IMR-90 (cell line): ENCODE measurements around the gene NKAIN4. TPM values are rescaled to one million over a fixed set of nuclear protein-coding genes. Genes with fewer than 3 reads are reported as not detected.

ENCODE experiments used
- ATAC-seq: fragments of 200-7000 bp; cut with Tn5 transposase; 2 replicates; pipeline ENCODE4 v1.9.1; 2020; ENCODE audit warnings: low read depth, mild to moderate bottlenecking, moderate library complexity
- BruUV-seq: library from RNA; stranded (reverse); fragments of 400-500 nt; replicated peaks from 2 replicates; lab custom pipeline; 2021; lab: Mats Ljungman, UMichigan
- CTCF ChIA-PET: fragments of 300-600 bp; formaldehyde crosslinking; extraction: SDS; loops from one replicate; lab custom pipeline; 2021; ENCODE audit warnings: antibody characterized with exemption; lab: Yijun Ruan, JAX
- POLR2A ChIA-PET: fragments of 300-600 bp; sonication (Branson Sonifier 250); formaldehyde crosslinking; loops from one replicate; lab custom pipeline; 2022; ENCODE audit warnings: antibody characterized with exemption; ENCODE audit not compliant: unreplicated experiment; lab: Charles Lee
- DNase-seq: peaks from one replicate; pipeline ENCODE4 v3.0.0; 2013
- H2AFZ ChIP-seq: replicated peaks from 2 replicates; pipeline ENCODE3; 2013; ENCODE audit warnings: low read length, mild to moderate bottlenecking; ENCODE audit not compliant: poor library complexity
- H2AK5ac ChIP-seq: 2 replicates; pipeline ENCODE4 v1.6.1; 2013; ENCODE audit warnings: low read depth, low read length, inconsistent platforms
- H2AK9ac ChIP-seq: replicated peaks from 2 replicates; pipeline ENCODE3; 2013; ENCODE audit warnings: mild to moderate bottlenecking, low read depth, low read length, moderate library complexity; ENCODE audit not compliant: poor library complexity
- H2BK120ac ChIP-seq: 2 replicates; pipeline ENCODE4 v1.6.1; 2013; ENCODE audit warnings: low read depth, low read length, inconsistent platforms
- H2BK15ac ChIP-seq: 3 replicates; pipeline ENCODE4 v1.6.1; 2013; ENCODE audit warnings: low read depth, low read length, inconsistent platforms
- H2BK20ac ChIP-seq: 2 replicates; pipeline ENCODE4 v1.6.1; 2013; ENCODE audit warnings: low read depth, mild to moderate bottlenecking, inconsistent platforms, low read length, moderate library complexity
- H2BK5ac ChIP-seq: 2 replicates; pipeline ENCODE4 v1.6.1; 2013; ENCODE audit warnings: mild to moderate bottlenecking, low read depth, low read length, inconsistent platforms; ENCODE audit not compliant: poor library complexity, severe bottlenecking
- H3K14ac ChIP-seq: replicated peaks from 2 replicates; pipeline ENCODE4 v1.6.1; 2013; ENCODE audit warnings: low read depth, low read length, inconsistent platforms
- H3K18ac ChIP-seq: 2 replicates; pipeline ENCODE4 v1.6.1; 2013; ENCODE audit warnings: low read depth, low read length, control low read depth
- H3K23ac ChIP-seq: 2 replicates; pipeline ENCODE4 v1.6.1; 2013; ENCODE audit warnings: low read depth, low read length, inconsistent platforms
- H3K27ac ChIP-seq: 2 replicates; pipeline ENCODE4 v1.5.1; 2013; ENCODE audit warnings: mild to moderate bottlenecking, control low read depth, low read length; ENCODE audit not compliant: insufficient read depth
- H3K27me3 ChIP-seq: 2 replicates; pipeline ENCODE4 v1.6.1; 2013; ENCODE audit warnings: low read length; ENCODE audit not compliant: control insufficient read depth, insufficient read depth
- H3K36me3 ChIP-seq: 2 replicates; pipeline ENCODE4 v1.6.1; 2013; ENCODE audit warnings: low read length, mixed read lengths; ENCODE audit not compliant: control insufficient read depth, insufficient read depth
- H3K4ac ChIP-seq: 2 replicates; pipeline ENCODE4 v1.6.1; 2013; ENCODE audit warnings: low read depth, low read length, inconsistent platforms
- H3K4me1 ChIP-seq: 2 replicates; pipeline ENCODE4 v1.6.1; 2013; ENCODE audit warnings: low read length, mixed read lengths; ENCODE audit not compliant: control insufficient read depth, insufficient read depth
- H3K4me2 ChIP-seq: 2 replicates; pipeline ENCODE4 v1.6.1; 2013; ENCODE audit warnings: low read depth, mild to moderate bottlenecking, control low read depth, low read length, moderate library complexity
- H3K4me3 ChIP-seq: 2 replicates; pipeline ENCODE4 v1.5.1; 2013; ENCODE audit warnings: low read depth, mild to moderate bottlenecking, control low read depth, low read length, moderate library complexity; ENCODE audit not compliant: insufficient read depth
- H3K56ac ChIP-seq: 2 replicates; pipeline ENCODE4 v1.6.1; 2013; ENCODE audit warnings: low read length, inconsistent platforms; ENCODE audit not compliant: insufficient read depth; ENCODE audit errors: extremely low read depth
- H3K79me1 ChIP-seq, 2 experiments: 2 replicates each; pipeline ENCODE4 v1.6.1; 2013; ENCODE audit warnings: low read length in 2 of 2, inconsistent platforms in 1 of 2, low read depth in 1 of 2
- H3K9ac ChIP-seq: 2 replicates; pipeline ENCODE4 v1.6.1; 2013; ENCODE audit warnings: low read depth, low read length, control low read depth
- H3K9me1 ChIP-seq: 2 replicates; pipeline ENCODE4 v1.6.1; 2013; ENCODE audit warnings: low read length, inconsistent platforms; ENCODE audit not compliant: insufficient read depth
- H3K9me3 ChIP-seq: 2 replicates; pipeline ENCODE4 v1.6.1; 2013; ENCODE audit warnings: low read length; ENCODE audit not compliant: control insufficient read depth, insufficient read depth
- H4K20me1 ChIP-seq: 2 replicates; pipeline ENCODE4 v1.6.1; 2013; ENCODE audit warnings: low read length, inconsistent platforms; ENCODE audit not compliant: insufficient read depth
- H4K5ac ChIP-seq: 2 replicates; pipeline ENCODE4 v1.6.1; 2013; ENCODE audit warnings: mild to moderate bottlenecking, low read depth, low read length, control low read depth
- H4K8ac ChIP-seq, 2 experiments: 2 replicates each; pipeline ENCODE4 v1.6.1; 2013; ENCODE audit warnings: low read depth in 2 of 2, low read length in 2 of 2, control low read depth in 1 of 2, inconsistent platforms in 1 of 2
- H4K91ac ChIP-seq: 2 replicates; pipeline ENCODE4 v1.6.1; 2013; ENCODE audit warnings: low read depth, low read length, inconsistent platforms; ENCODE audit not compliant: insufficient read depth
- MXI1 ChIP-seq: IDR thresholded peaks from 2 replicates; pipeline ENCODE4 v1.6.1; 2012; ENCODE audit warnings: low read depth, mild to moderate bottlenecking, low read length, moderate library complexity, borderline replicate concordance
- POLR2A ChIP-seq: IDR thresholded peaks from 2 replicates; pipeline ENCODE4 v1.6.1; 2012; ENCODE audit warnings: mild to moderate bottlenecking, low read depth, low read length
- RAD21 ChIP-seq: IDR thresholded peaks from 2 replicates; pipeline ENCODE4 v1.6.1; 2012; ENCODE audit warnings: low read length, improper control_type of control experiment
- WGBS, 2 experiments: methylation state at CpG; one replicate each; pipeline versions ENCODE4 v1.1.5 to v1.1.7; 2013; ENCODE audit warnings: missing lambda C conversion rate in 2 of 2; ENCODE audit not compliant: insufficient read length in 1 of 2; ENCODE audit errors: extremely low coverage in 2 of 2; 5-methylcytosine and 5-hydroxymethylcytosine counted together
- dilution Hi-C: fragments of 300-500 bp; cut with HindIII; formaldehyde crosslinking; loops from one replicate; pipeline ENCODE4 v1.14.3; 2018; ENCODE audit warnings: low sequenced_read_pairs; ENCODE audit not compliant: unreplicated experiment
- in situ Hi-C: fragments of 300-500 bp; cut with MboI; formaldehyde crosslinking; loops from 3 replicates; pipeline ENCODE4 v1.14.3; 2019; ENCODE audit warnings: low sequenced_read_pairs, inconsistent platforms, mixed read lengths
- intact Hi-C: fragments of 100-400 bp; cut with micrococcal nuclease; formaldehyde crosslinking; loops from 2 replicates; pipeline ENCODE4 v1.10.0; 2022
- polyA plus RNA-seq, 3 experiments: library from polyadenylated mRNA; depleted of rRNA; stranded (reverse); fragments of >200 nt; gene quantifications; 2 replicates each; pipeline ENCODE4 v1.2.3, GENCODE V29; 2012; ENCODE audit warnings: low replicate concordance in 1 of 3
- total RNA-seq: library from RNA; depleted of rRNA; stranded (reverse); fragments of >200 nt; gene quantifications from 2 replicates; pipeline ENCODE4 v1.2.3, GENCODE V29; 2012
- TF ChIP-seq, protein P1 (sequence below): conservative IDR thresholded peaks from 2 replicates; pipeline ENCODE4 v1.5.1; 2012; ENCODE audit warnings: mild to moderate bottlenecking, low read depth, low read length, improper control_type of control experiment

Gene NKAIN4
- total and polyA plus RNA-seq, 2 of the 4 experiments (the other 2 are of a cell fraction), result not detected

DNA sequence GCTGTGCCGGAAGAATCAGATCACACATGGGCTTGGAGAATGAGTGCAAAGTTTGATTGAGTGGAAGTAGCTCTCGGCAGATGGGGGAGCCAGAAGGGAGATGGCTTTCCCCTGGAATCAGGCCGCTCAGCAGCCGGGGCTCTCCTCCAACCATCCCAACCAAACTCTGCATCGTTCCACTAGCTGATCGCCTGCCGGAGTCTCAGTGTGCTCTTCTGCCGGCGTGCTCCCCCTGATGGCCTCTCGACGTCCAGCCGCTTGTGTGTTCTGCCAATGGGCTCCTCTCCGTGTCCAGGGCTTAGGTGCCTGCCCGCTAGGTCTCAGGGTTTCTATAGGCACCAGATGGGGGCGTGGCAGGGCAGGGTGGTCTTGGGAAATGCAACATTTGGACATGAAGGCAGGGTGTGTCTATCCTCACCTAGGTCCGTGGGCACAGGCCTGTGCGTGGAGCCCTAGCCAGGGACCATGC, 23.4 kb downstream of the NKAIN4 start:
- no peaks in the 10 kb centered on the region for H3K79me1 ChIP-seq
- no peak overlapping the region for H3K18ac ChIP-seq
- in situ Hi-C loops (loop anchor here (5.0 kb wide), 1 partner anchor 41 kb away; the partner anchor contains the start of gene ARFGAP1), intact Hi-C loops (loop anchor here (5.0 kb wide), 1 partner anchor 41 kb away; the partner anchor contains the start of gene ARFGAP1), dilution Hi-C loops (no loop called here)
- no peak overlapping the region for H3K23ac ChIP-seq
- peak overlapping the region; percentile 61 for H2AFZ ChIP-seq
- H4K20me1 ChIP-seq, result peaks cover 3% of the 10 kb centered on the region; the same call in 1 of the 2 replicates
- H3K36me3 ChIP-seq, result no peaks in the 10 kb centered on the region
- peak overlapping the region in 1 of 2 experiments; percentile 49; a peak in 1 of 4 replicates for H4K8ac ChIP-seq
- no peaks in the 10 kb centered on the region for H3K9me3 ChIP-seq
- 0 out of 2 replicates have a peak overlapping the region, but pooled peaks have one; percentile 13 for H3K9ac ChIP-seq
- POLR2A ChIA-PET, result no interaction called here
- CTCF ChIA-PET, result no interaction called here
- peak overlapping the region; percentile 44 for H2AK9ac ChIP-seq
- peak overlapping the region; percentile 19 for H4K91ac ChIP-seq
- peak; percentile 50 for ATAC-seq
- peak overlapping the region; percentile 51; the same call in 1 of the 2 replicates for H4K5ac ChIP-seq
- H3K27me3 ChIP-seq, result no peaks in the 10 kb centered on the region
- H2BK120ac ChIP-seq, result 0 out of 2 replicates have a peak overlapping the region, but pooled peaks have one; percentile 26
- H3K4me3 ChIP-seq, result no peak overlapping the region
- 0 out of 3 replicates have a peak overlapping the region, but pooled peaks have one; percentile 40 for H2BK15ac ChIP-seq
- H3K4me2 ChIP-seq, result no peak overlapping the region; the same call in 1 of the 2 replicates
- peaks cover 10% of the 10 kb centered on the region; the same call in 1 of the 2 replicates for H3K9me1 ChIP-seq
- TF ChIP-seq MXI1, result no peak
- TF ChIP-seq, protein P1, sequence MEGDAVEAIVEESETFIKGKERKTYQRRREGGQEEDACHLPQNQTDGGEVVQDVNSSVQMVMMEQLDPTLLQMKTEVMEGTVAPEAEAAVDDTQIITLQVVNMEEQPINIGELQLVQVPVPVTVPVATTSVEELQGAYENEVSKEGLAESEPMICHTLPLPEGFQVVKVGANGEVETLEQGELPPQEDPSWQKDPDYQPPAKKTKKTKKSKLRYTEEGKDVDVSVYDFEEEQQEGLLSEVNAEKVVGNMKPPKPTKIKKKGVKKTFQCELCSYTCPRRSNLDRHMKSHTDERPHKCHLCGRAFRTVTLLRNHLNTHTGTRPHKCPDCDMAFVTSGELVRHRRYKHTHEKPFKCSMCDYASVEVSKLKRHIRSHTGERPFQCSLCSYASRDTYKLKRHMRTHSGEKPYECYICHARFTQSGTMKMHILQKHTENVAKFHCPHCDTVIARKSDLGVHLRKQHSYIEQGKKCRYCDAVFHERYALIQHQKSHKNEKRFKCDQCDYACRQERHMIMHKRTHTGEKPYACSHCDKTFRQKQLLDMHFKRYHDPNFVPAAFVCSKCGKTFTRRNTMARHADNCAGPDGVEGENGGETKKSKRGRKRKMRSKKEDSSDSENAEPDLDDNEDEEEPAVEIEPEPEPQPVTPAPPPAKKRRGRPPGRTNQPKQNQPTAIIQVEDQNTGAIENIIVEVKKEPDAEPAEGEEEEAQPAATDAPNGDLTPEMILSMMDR, result peak; percentile 57
- TF ChIP-seq RAD21, result peak; percentile 48
- TF ChIP-seq POLR2A, result peak; percentile 9; the same call in 1 of the 2 replicates
- BruUV-seq, result no TSS peak
- H3K27ac ChIP-seq, result no peak overlapping the region
- H2BK20ac ChIP-seq, result peak overlapping the region; percentile 67
- H2BK5ac ChIP-seq, result no peak overlapping the region
- peak overlapping the region; percentile 49; the same call in 1 of the 2 replicates for H2AK5ac ChIP-seq
- no peak overlapping the region; the same call in 1 of the 2 replicates for H3K14ac ChIP-seq
- H3K4ac ChIP-seq, result peak overlapping the region; percentile 69
- peaks cover 22% of the 10 kb centered on the region for H3K4me1 ChIP-seq
- no peak overlapping the region for H3K56ac ChIP-seq
- WGBS, 2 experiments, result 47% methylated on average over 3 of the region's 17 CpGs; no CpG with 5 or more reads in 1 of the 2 experiments
- DNase-seq, result peak; percentile 60
